GM10248 (cell line): ENCODE results near the gene PPARGC1A.

Experiments used
- CTCF ChIA-PET: fragments of 300-600 bp; sonication (Branson Sonifier 250); formaldehyde crosslinking; extraction: SDS; loops from one replicate; lab custom pipeline; 2021; ENCODE audit warnings: antibody characterized with exemption; lab: Yijun Ruan, JAX
- POLR2A ChIA-PET: fragments of 350-650 bp; sonication (Branson Sonifier 250); formaldehyde crosslinking; extraction: SDS; loops from one replicate; lab custom pipeline; 2020; ENCODE audit warnings: antibody characterized with exemption; lab: Yijun Ruan, JAX
- DNase-seq: peaks from one replicate; pipeline ENCODE4 v3.0.0; 2012; ENCODE audit errors: extremely low spot score
- TF ChIP-seq, protein P1 (sequence below): IDR thresholded peaks from 2 replicates; pipeline ENCODE4 v1.5.1; 2012; ENCODE audit warnings: mild to moderate bottlenecking, low read depth; ENCODE audit errors: extremely low read depth, missing control alignments, control extremely low read depth

Gene PPARGC1A

DNA sequence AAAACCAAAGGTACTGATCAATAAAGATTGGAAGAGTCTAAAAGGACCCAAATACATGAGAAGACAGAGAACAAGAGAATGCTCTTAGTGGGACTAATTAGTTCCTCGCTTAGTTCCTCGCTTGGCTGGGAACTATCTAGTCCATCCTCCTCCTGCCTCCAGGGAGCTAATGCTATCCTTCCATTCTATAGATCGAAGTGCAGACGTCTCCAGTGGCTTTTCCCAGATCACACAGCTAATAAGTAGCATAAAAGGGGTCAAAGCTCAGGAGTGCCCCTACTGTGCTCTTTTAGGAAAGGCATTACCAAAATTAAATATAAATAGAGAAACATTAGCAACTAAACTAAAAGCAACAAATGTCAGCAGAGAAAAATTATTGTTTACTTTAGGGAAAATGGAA, 42.3 kb upstream of the PPARGC1A start:
- TF ChIP-seq, protein P1, sequence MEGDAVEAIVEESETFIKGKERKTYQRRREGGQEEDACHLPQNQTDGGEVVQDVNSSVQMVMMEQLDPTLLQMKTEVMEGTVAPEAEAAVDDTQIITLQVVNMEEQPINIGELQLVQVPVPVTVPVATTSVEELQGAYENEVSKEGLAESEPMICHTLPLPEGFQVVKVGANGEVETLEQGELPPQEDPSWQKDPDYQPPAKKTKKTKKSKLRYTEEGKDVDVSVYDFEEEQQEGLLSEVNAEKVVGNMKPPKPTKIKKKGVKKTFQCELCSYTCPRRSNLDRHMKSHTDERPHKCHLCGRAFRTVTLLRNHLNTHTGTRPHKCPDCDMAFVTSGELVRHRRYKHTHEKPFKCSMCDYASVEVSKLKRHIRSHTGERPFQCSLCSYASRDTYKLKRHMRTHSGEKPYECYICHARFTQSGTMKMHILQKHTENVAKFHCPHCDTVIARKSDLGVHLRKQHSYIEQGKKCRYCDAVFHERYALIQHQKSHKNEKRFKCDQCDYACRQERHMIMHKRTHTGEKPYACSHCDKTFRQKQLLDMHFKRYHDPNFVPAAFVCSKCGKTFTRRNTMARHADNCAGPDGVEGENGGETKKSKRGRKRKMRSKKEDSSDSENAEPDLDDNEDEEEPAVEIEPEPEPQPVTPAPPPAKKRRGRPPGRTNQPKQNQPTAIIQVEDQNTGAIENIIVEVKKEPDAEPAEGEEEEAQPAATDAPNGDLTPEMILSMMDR = no peak
- ChIA-PET CTCF (interaction anchor here (1.2 kb wide), 1 partner anchor 28 kb away, joined by 3 read pairs; no protein-coding TSS in a partner anchor), POLR2A (no interaction called here)
- DNase-seq = no peak

DNA sequence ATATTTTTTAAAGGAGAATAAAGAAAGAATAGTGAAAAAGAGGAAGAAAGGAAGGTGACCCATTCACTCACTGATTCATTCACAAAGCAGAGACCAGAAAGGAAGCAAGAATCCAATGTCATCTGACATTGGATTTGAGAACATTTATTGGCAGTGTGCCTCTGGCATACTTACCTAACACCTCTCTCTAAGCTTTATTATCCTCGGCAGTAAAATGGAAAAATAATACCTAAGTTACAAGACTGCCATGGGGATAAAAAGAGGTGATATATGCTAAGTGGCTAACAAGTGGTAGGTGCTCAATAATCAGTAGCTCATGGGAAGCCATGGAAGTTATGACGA, 41.6 kb upstream of the PPARGC1A start:
- CTCF ChIA-PET = no interaction called here
- POLR2A ChIA-PET = no interaction called here
- DNase-seq = no peak
- TF ChIP-seq, protein P1 = no peak

DNA sequence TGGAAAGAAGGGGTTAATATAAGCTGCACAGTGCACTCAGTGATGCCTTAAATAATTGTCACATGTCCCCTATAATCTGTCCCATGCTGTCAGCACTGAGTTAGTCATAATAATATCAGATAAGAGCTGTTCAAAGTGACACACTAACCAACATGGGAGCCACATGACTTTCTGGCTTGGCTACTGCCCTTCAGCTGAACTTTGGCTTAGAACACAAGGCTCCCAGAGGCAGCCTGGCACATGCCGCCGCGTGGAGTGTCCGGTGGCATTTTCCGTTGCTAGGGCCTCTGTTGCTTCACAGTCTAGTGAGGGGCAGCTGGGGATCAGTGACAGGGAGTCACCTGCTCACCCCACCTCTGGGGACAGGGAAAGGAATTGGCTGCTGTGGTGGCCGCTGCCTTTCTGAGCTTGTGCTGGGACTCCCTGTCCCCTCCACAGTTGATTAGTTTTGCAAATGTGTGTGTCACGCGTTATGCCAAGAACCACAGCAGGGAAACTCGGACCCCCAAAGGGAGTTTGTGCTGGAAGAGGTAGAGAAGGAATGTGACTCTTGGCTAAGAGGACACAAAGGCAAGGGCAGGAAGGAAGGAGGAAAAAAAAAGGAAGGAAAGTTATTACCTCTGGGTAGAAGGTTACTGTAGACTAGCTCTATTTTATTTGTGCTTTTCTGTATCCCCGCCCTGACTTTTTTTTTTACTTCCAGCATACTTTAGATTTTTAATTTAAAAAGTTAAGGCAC, 41.1 kb upstream of the PPARGC1A start:
- CTCF ChIA-PET = no interaction called here
- POLR2A ChIA-PET = no interaction called here
- TF ChIP-seq, protein P1 = no peak
- DNase-seq = no peak

DNA sequence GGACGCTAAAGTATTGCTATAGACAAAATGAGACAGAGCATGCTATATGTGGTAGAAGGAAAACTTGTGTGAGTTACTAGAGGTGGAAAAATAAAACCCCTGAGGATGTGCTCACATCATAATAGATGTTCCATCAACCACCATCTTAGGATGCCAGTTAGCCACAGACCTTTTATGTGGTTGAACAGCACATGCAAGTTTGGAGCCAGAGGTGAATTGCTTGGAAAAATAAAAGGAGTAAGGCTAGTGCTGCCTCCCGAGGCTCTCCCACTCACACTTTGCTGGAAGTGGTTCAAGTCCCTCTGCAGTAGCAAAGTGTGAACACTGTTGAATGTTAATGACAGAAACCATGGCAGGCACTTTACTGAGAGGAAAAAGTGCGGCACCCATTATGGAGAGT, 39.4 kb upstream of the PPARGC1A start:
- POLR2A ChIA-PET = no interaction called here
- TF ChIP-seq, protein P1 = no peak
- CTCF ChIA-PET = no interaction called here
- no peak for DNase-seq

DNA sequence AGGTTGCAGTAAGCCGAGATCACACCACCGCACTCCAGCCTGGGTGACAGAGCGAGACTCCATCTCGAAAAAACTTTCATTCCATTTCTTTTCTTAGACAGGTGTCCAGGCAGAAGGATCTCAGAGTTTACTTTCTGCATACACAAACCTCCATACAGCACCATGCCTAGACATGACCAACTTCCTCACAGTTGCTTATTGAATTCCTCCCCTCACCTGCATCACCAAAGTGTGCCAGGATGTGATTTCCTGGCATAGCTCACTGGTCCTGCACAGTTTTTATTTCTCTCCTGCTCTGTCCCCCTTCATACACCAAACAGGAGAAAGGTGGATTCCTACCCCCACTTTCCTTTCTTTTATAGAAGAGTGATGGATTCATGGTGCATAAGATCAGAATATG, 34.7 kb upstream of the PPARGC1A start:
- DNase-seq = no peak
- ChIA-PET CTCF (no interaction called here), POLR2A (no interaction called here)
- TF ChIP-seq, protein P1 = no peak

DNA sequence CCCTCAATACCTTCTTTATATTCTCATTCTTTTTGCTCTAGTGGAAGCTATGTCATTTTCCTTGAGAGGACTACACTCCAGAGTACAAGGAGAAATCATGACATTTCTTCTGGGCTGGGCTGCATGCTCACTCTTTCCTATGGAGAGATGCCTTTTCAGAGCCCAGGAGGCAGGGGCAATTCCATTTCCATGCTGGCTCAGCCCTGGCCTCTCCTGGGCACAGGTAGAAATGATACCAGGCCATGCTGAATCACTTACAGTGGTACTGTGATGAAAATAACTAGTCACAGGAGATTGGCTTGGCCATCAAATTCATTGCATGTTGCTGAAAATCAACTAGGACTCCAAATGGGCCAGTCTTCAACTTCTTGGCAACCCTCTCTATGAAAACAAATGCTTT, 34.0 kb upstream of the PPARGC1A start:
- TF ChIP-seq, protein P1 = no peak
- DNase-seq = no peak
- CTCF ChIA-PET = no interaction called here
- POLR2A ChIA-PET = no interaction called here
